Smooth muscle cell (in vitro differentiated cells): ENCODE data around the gene HK2. TPM values are rescaled to one million over a fixed set of nuclear protein-coding genes. Genes with fewer than 3 reads are reported as not detected.

Experiments
- DNase-seq: peaks from one replicate; lab custom pipeline; 2025; ENCODE audit not compliant: unreplicated experiment; lab: John Stamatoyannopoulos, UW
- H2AFZ ChIP-seq: fragments of 200-600 bp; sonication (generic); 2 replicates; pipeline ENCODE4 v1.6.0; 2016; ENCODE audit warnings: antibody characterized with exemption, low read depth, mild to moderate bottlenecking
- H3F3A ChIP-seq: fragments of 200-600 bp; sonication (generic); 2 replicates; pipeline ENCODE4 v1.6.0; 2017; ENCODE audit warnings: antibody characterized with exemption, low read depth
- H3K27ac ChIP-seq: fragments of 200-600 bp; sonication (generic); 2 replicates; pipeline ENCODE4 v1.5.1; 2016; ENCODE audit warnings: low read depth, mild to moderate bottlenecking
- H3K27me3 ChIP-seq: fragments of 200-600 bp; sonication (generic); 2 replicates; pipeline ENCODE4 v1.6.1; 2016; ENCODE audit warnings: low read depth, mild to moderate bottlenecking
- H3K36me3 ChIP-seq: fragments of 200-600 bp; sonication (generic); 2 replicates; pipeline ENCODE4 v1.5.1; 2016; ENCODE audit warnings: low read depth
- H3K4me1 ChIP-seq: fragments of 200-600 bp; sonication (generic); 2 replicates; pipeline ENCODE4 v1.5.1; 2016; ENCODE audit warnings: low read depth
- H3K4me2 ChIP-seq: fragments of 200-600 bp; sonication (generic); 2 replicates; pipeline ENCODE4 v1.6.0; 2016; ENCODE audit warnings: mild to moderate bottlenecking
- H3K4me3 ChIP-seq: fragments of 200-600 bp; sonication (generic); 2 replicates; pipeline ENCODE4 v1.5.1; 2016; ENCODE audit warnings: mild to moderate bottlenecking
- H3K79me2 ChIP-seq: fragments of 200-600 bp; sonication (generic); 2 replicates; pipeline ENCODE4 v1.6.0; 2016; ENCODE audit warnings: low read depth, mild to moderate bottlenecking
- H3K9ac ChIP-seq: fragments of 200-600 bp; sonication (generic); 2 replicates; pipeline ENCODE4 v1.6.0; 2016; ENCODE audit warnings: low read depth
- H3K9me3 ChIP-seq: fragments of 200-600 bp; sonication (generic); replicated peaks from 2 replicates; pipeline ENCODE4 v1.5.1; 2016; ENCODE audit warnings: low read depth
- H4K20me1 ChIP-seq: fragments of 200-600 bp; sonication (generic); 2 replicates; pipeline ENCODE4 v1.6.0; 2016; ENCODE audit warnings: low read depth
- WGBS: methylation state at CpG from one replicate; pipeline ENCODE4 v1.1.7; 2016; ENCODE audit warnings: low lambda C conversion rate; 5-methylcytosine and 5-hydroxymethylcytosine counted together
- polyA plus RNA-seq: library from polyadenylated mRNA; unstranded; fragments of >200 nt; fragmentation: Nextera tagmentation; extraction: Ambion mirVana; gene quantifications from 2 replicates; pipeline ENCODE4 v1.2.1, GENCODE V29; 2016
- total RNA-seq: library from RNA; depleted of rRNA; stranded (reverse); fragments of >200 nt; gene quantifications from 2 replicates; pipeline ENCODE4 v1.2.3, GENCODE V29; 2014
- TF ChIP-seq, protein P1 (sequence below): fragments of 200-600 bp; sonication (generic); IDR thresholded peaks from 2 replicates; pipeline ENCODE4 v1.5.1; 2017; ENCODE audit warnings: borderline replicate concordance, mild to moderate bottlenecking, antibody characterized with exemption; ENCODE audit not compliant: insufficient read depth, poor library complexity, severe bottlenecking

HK2 gene
- total and polyA plus RNA-seq, 2 experiments from 2014 or later = 20.3 to 38.0 TPM

- Histone ChIP-seq H3K4me2 (peak overlapping the region; percentile 71), H3K27me3 (no peaks in the 10 kb centered on the region), H3K79me2 (no peaks in the 10 kb centered on the region), H3F3A (peaks cover 18% of the 10 kb centered on the region), H3K27ac (peak overlapping the region; percentile 92), H4K20me1 (no peaks in the 10 kb centered on the region), H3K9ac (peak overlapping the region; percentile 75), H3K4me1 (peaks cover 8% of the 10 kb centered on the region), H3K9me3 (no peaks in the 10 kb centered on the region), H3K4me3 (no peak overlapping the region), H2AFZ (no peak overlapping the region), H3K36me3 (peaks cover 13% of the 10 kb centered on the region)
- WGBS = 56% methylated on average over 8 of the region's 8 CpGs
- TF ChIP-seq, protein P1, sequence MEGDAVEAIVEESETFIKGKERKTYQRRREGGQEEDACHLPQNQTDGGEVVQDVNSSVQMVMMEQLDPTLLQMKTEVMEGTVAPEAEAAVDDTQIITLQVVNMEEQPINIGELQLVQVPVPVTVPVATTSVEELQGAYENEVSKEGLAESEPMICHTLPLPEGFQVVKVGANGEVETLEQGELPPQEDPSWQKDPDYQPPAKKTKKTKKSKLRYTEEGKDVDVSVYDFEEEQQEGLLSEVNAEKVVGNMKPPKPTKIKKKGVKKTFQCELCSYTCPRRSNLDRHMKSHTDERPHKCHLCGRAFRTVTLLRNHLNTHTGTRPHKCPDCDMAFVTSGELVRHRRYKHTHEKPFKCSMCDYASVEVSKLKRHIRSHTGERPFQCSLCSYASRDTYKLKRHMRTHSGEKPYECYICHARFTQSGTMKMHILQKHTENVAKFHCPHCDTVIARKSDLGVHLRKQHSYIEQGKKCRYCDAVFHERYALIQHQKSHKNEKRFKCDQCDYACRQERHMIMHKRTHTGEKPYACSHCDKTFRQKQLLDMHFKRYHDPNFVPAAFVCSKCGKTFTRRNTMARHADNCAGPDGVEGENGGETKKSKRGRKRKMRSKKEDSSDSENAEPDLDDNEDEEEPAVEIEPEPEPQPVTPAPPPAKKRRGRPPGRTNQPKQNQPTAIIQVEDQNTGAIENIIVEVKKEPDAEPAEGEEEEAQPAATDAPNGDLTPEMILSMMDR = no peak
- no peak for DNase-seq
Measured at GRCh38 chr2:74887960-74888700, 54.2 kb downstream of the HK2 start.

- Histone ChIP-seq H3K4me1 (peaks cover 10% of the 10 kb centered on the region), H3K79me2 (no peaks in the 10 kb centered on the region), H3K27me3 (no peaks in the 10 kb centered on the region), H3K9me3 (no peaks in the 10 kb centered on the region), H3K4me2 (no peak overlapping the region), H3K36me3 (peaks cover 7% of the 10 kb centered on the region), H3K4me3 (no peak overlapping the region), H3K27ac (peak overlapping the region; percentile 92), H2AFZ (no peak overlapping the region), H4K20me1 (no peaks in the 10 kb centered on the region), H3F3A (peaks cover 18% of the 10 kb centered on the region), H3K9ac (no peak overlapping the region)
- no peak for DNase-seq
- TF ChIP-seq, protein P1 = no peak
- WGBS = 94% methylated on average over 9 of the region's 9 CpGs
Measured at GRCh38 chr2:74889159-74889558, 55.2 kb downstream of the HK2 start.

- 98% methylated on average over 8 of the region's 8 CpGs for WGBS
- peaks cover 12% of the 10 kb centered on the region for H3K4me1 ChIP-seq
- H3K27ac ChIP-seq = no peak overlapping the region
Measured at GRCh38 chr2:74890711-74891110, 56.8 kb downstream of the HK2 start.

More at GRCh38 chr2:74890711-74891110, 56.8 kb downstream of the HK2 start:
- TF ChIP-seq, protein P1 = no peak
- Histone ChIP-seq H3K27me3 (no peaks in the 10 kb centered on the region), H3K79me2 (no peaks in the 10 kb centered on the region), H3K9me3 (no peaks in the 10 kb centered on the region), H2AFZ (no peak overlapping the region), H3K9ac (no peak overlapping the region), H3K4me3 (no peak overlapping the region), H4K20me1 (no peaks in the 10 kb centered on the region), H3K4me2 (no peak overlapping the region), H3K36me3 (no peaks in the 10 kb centered on the region), H3F3A (peaks cover 18% of the 10 kb centered on the region)
- DNase-seq = no peak
